A549 (cell line): ENCODE results near the gene INF2. TPM values are rescaled to one million over a fixed set of nuclear protein-coding genes. Genes with fewer than 3 reads are reported as not detected.

Experiments
- ATAC-seq, 2 experiments: fragments of 200-7000 bp in 1 of 2; fragments of >200 bp in 1 of 2; cut with Nextera tagmentation in 1 of 2; cut with Tn5 transposase in 1 of 2; 3 replicates each; pipeline versions ENCODE4 v1.8.0 to v1.9.1; 2018 to 2020; ENCODE audit warnings: mild to moderate bottlenecking in 1 of 2, moderate library complexity in 1 of 2
- CTCF ChIA-PET: fragments of 300-600 bp; sonication (Branson Sonifier 250); formaldehyde crosslinking; extraction: SDS; loops from one replicate; lab custom pipeline; 2021; ENCODE audit warnings: antibody characterized with exemption, inconsistent platforms; lab: Yijun Ruan, JAX
- POLR2A ChIA-PET: fragments of 350-600 bp; formaldehyde crosslinking; extraction: SDS; loops from one replicate; lab custom pipeline; 2021; ENCODE audit warnings: antibody characterized with exemption, inconsistent platforms; lab: Yijun Ruan, JAX
- DNase-seq, 2 experiments: peaks; one replicate each; pipeline versions ENCODE4 v3.0.0 to v3.0.0-alpha.2; 2011 to 2016; ENCODE audit warnings: low read depth in 1 of 2, low spot score in 1 of 2
- FAIRE-seq: peaks from 2 replicates; lab custom pipeline; 2011; peaks lifted over from hg19 to GRCh38; lab: Jason Lieb, UNC
- H3K27ac ChIP-seq, 2 experiments: fragments of >200 bp; sonication (Bioruptor Twin); formaldehyde crosslinking; 3 replicates each; pipeline ENCODE4 v1.5.1; 2016 to 2017
- H3K4me1 ChIP-seq: fragments of >200 bp; sonication (Bioruptor Twin); formaldehyde crosslinking; 3 replicates; pipeline ENCODE4 v1.6.1; 2016
- H3K4me2 ChIP-seq: fragments of >200 bp; sonication (Bioruptor Twin); formaldehyde crosslinking; 3 replicates; pipeline ENCODE4 v1.6.1; 2016
- H3K4me3 ChIP-seq: fragments of >200 bp; sonication (Bioruptor Twin); formaldehyde crosslinking; 3 replicates; pipeline ENCODE4 v1.5.1; 2016
- H3K9me3 ChIP-seq: fragments of >200 bp; sonication (Bioruptor Twin); formaldehyde crosslinking; 3 replicates; pipeline ENCODE4 v1.6.1; 2016
- BHLHE40 ChIP-seq: IDR thresholded peaks from 2 replicates; pipeline ENCODE4 v1.6.1; 2012; ENCODE audit warnings: low read depth, low read length, inconsistent platforms
- EHF ChIP-seq: fragments of 250-450 bp; sonication (Bioruptor Pico); IDR thresholded peaks from 2 replicates; pipeline ENCODE4 v1.5.0; 2020; ENCODE audit warnings: mild to moderate bottlenecking
- EHMT2 ChIP-seq: fragments of 200-600 bp; sonication (generic); IDR thresholded peaks from 2 replicates; pipeline ENCODE4 v1.6.1; 2016; ENCODE audit warnings: antibody characterized with exemption, low read depth, mild to moderate bottlenecking, moderate library complexity
- EP300 ChIP-seq, 2 experiments: fragments of >200 bp; sonication (Bioruptor Twin); formaldehyde crosslinking; IDR thresholded peaks; 2 replicates in 1 of 2; 3 replicates in 1 of 2; pipeline ENCODE4 v1.6.1; 2016 to 2017
- HDAC2 ChIP-seq: fragments of 200-600 bp; sonication (generic); IDR thresholded peaks from 2 replicates; pipeline ENCODE4 v1.6.1; 2016
- HEYL ChIP-seq: fragments of 250-450 bp; sonication (Bioruptor Pico); IDR thresholded peaks from 2 replicates; pipeline ENCODE4 v1.8.0; 2021; ENCODE audit warnings: mild to moderate bottlenecking, moderate library complexity
- HOXA7 ChIP-seq: fragments of 250-450 bp; sonication (Bioruptor Pico); IDR thresholded peaks from 2 replicates; pipeline ENCODE4 v1.5.0; 2020; ENCODE audit warnings: mild to moderate bottlenecking, moderate library complexity
- HOXB5 ChIP-seq: fragments of 250-450 bp; sonication (Bioruptor Pico); IDR thresholded peaks from 2 replicates; pipeline ENCODE4 v1.5.0; 2020; ENCODE audit warnings: mild to moderate bottlenecking, moderate library complexity
- KDM1A ChIP-seq: fragments of 200-600 bp; sonication (generic); IDR thresholded peaks from 2 replicates; pipeline ENCODE4 v1.6.1; 2016; ENCODE audit warnings: low read depth, mild to moderate bottlenecking
- MAZ ChIP-seq: fragments of 150-350 bp; IDR thresholded peaks from 2 replicates; pipeline ENCODE4 v1.6.1; 2014; ENCODE audit warnings: antibody characterized with exemption, low read depth, low read length, borderline replicate concordance
- NFE2L2 ChIP-seq: fragments of 150-350 bp; conservative IDR thresholded peaks from 2 replicates; pipeline ENCODE4 v1.6.1; 2014; ENCODE audit warnings: low read length
- PHF8 ChIP-seq: fragments of 200-600 bp; sonication (generic); IDR thresholded peaks from 2 replicates; pipeline ENCODE4 v1.6.1; 2016; ENCODE audit warnings: low read depth, mild to moderate bottlenecking, antibody characterized with exemption, moderate library complexity, borderline replicate concordance
- RCOR1 ChIP-seq: fragments of 150-350 bp; IDR thresholded peaks from 2 replicates; pipeline ENCODE4 v1.6.1; 2014; ENCODE audit warnings: antibody characterized with exemption, low read length, low read depth
- RFX5 ChIP-seq: fragments of 450-650 bp; IDR thresholded peaks from 2 replicates; pipeline ENCODE4 v1.7.1; 2014; ENCODE audit warnings: antibody characterized with exemption, mild to moderate bottlenecking, moderate library complexity
- ZFP36 ChIP-seq: fragments of 450-650 bp; IDR thresholded peaks from 2 replicates; pipeline ENCODE4 v1.6.1; 2014; ENCODE audit warnings: borderline replicate concordance; ENCODE audit not compliant: partially characterized antibody
- WGBS: methylation state at CpG from one replicate; pipeline ENCODE4 v1.1.6; 2017; ENCODE audit errors: missing lambda C conversion rate; 5-methylcytosine and 5-hydroxymethylcytosine counted together
- polyA plus RNA-seq, 4 experiments: library from polyadenylated mRNA; depleted of rRNA in 3 of 4; stranded (reverse); fragments of >200 nt; fragmentation: RNase III in 1 of 4; extraction: RNeasy Plus Mini Kit Qiagen cat#74134 plus additional on column Dnase treatment in 1 of 4; gene quantifications; 2 replicates in 3 of 4; 3 replicates in 1 of 4; pipeline ENCODE4 v1.2.3, GENCODE V29; 2011 to 2017
- TF ChIP-seq, protein P1 (sequence below): fragments of 200-600 bp; sonication (generic); IDR thresholded peaks from 2 replicates; pipeline ENCODE4 v1.6.1; 2016; ENCODE audit warnings: antibody characterized with exemption, mild to moderate bottlenecking, moderate library complexity
- TF ChIP-seq, protein P2 (sequence below): IDR thresholded peaks from 2 replicates; pipeline ENCODE4 v1.6.1; 2012
- TF ChIP-seq, protein P3 (sequence below): fragments of 250-450 bp; sonication (Bioruptor Pico); IDR thresholded peaks from 2 replicates; pipeline ENCODE4 v1.5.0; 2021; ENCODE audit warnings: mild to moderate bottlenecking, moderate library complexity, borderline replicate concordance
- TF ChIP-seq, protein P4 (sequence below): fragments of >200 bp; sonication (Bioruptor Twin); formaldehyde crosslinking; IDR thresholded peaks from 3 replicates; pipeline ENCODE4 v1.6.1; 2016
- TF ChIP-seq, protein P5 (sequence below): fragments of 450-650 bp; IDR thresholded peaks from 2 replicates; pipeline ENCODE4 v1.6.1; 2014; ENCODE audit warnings: antibody characterized with exemption

Gene INF2
- polyA plus RNA-seq, 2 of the 4 experiments (the other 2 are of a cell fraction): 24.7 to 71.2 TPM

DNA sequence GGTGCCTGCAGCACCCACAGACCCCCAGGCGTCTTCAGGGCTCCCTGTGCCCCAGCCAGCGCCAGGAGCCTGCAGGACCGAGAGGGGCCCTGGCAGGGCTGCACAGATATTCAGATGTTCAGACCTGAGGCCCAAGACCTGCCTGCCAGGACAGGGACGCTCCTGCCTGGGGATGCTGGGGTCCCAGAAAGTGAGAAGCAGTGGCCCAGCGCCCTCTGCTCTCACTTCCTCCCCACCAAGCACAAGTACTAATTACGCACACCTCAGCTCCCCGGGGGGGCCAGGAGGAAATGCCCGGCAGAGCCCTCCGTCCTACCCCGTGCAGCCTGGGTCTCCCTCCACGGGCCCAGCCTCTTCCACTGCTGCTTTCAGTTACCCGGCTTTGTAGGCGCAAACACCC is 28.8 kb upstream of the INF2 start:
- ATAC-seq: no peak
- Histone ChIP-seq H3K4me1 (peaks cover 6% of the 10 kb centered on the region), H3K9me3 (no peaks in the 10 kb centered on the region), H3K4me3 (no peak overlapping the region), H3K4me2 (no peak overlapping the region), H3K27ac (no peak overlapping the region)
- FAIRE-seq: no peak
- TF ChIP-seq, protein P1, sequence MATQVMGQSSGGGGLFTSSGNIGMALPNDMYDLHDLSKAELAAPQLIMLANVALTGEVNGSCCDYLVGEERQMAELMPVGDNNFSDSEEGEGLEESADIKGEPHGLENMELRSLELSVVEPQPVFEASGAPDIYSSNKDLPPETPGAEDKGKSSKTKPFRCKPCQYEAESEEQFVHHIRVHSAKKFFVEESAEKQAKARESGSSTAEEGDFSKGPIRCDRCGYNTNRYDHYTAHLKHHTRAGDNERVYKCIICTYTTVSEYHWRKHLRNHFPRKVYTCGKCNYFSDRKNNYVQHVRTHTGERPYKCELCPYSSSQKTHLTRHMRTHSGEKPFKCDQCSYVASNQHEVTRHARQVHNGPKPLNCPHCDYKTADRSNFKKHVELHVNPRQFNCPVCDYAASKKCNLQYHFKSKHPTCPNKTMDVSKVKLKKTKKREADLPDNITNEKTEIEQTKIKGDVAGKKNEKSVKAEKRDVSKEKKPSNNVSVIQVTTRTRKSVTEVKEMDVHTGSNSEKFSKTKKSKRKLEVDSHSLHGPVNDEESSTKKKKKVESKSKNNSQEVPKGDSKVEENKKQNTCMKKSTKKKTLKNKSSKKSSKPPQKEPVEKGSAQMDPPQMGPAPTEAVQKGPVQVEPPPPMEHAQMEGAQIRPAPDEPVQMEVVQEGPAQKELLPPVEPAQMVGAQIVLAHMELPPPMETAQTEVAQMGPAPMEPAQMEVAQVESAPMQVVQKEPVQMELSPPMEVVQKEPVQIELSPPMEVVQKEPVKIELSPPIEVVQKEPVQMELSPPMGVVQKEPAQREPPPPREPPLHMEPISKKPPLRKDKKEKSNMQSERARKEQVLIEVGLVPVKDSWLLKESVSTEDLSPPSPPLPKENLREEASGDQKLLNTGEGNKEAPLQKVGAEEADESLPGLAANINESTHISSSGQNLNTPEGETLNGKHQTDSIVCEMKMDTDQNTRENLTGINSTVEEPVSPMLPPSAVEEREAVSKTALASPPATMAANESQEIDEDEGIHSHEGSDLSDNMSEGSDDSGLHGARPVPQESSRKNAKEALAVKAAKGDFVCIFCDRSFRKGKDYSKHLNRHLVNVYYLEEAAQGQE: no peak
- TF ChIP-seq, protein P2, sequence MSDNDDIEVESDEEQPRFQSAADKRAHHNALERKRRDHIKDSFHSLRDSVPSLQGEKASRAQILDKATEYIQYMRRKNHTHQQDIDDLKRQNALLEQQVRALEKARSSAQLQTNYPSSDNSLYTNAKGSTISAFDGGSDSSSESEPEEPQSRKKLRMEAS: no peak
- TF ChIP-seq, protein P3, sequence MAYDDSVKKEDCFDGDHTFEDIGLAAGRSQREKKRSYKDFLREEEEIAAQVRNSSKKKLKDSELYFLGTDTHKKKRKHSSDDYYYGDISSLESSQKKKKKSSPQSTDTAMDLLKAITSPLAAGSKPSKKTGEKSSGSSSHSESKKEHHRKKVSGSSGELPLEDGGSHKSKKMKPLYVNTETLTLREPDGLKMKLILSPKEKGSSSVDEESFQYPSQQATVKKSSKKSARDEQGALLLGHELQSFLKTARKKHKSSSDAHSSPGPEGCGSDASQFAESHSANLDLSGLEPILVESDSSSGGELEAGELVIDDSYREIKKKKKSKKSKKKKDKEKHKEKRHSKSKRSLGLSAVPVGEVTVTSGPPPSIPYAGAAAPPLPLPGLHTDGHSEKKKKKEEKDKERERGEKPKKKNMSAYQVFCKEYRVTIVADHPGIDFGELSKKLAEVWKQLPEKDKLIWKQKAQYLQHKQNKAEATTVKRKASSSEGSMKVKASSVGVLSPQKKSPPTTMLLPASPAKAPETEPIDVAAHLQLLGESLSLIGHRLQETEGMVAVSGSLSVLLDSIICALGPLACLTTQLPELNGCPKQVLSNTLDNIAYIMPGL (CRISPR knock-in tag): no peak
- TF ChIP-seq EHMT2 (no peak), HOXB5 (CRISPR knock-in tag) (no peak), EHF (no peak), RFX5 (no peak), ZFP36 (no peak)
- TF ChIP-seq, protein P4, sequence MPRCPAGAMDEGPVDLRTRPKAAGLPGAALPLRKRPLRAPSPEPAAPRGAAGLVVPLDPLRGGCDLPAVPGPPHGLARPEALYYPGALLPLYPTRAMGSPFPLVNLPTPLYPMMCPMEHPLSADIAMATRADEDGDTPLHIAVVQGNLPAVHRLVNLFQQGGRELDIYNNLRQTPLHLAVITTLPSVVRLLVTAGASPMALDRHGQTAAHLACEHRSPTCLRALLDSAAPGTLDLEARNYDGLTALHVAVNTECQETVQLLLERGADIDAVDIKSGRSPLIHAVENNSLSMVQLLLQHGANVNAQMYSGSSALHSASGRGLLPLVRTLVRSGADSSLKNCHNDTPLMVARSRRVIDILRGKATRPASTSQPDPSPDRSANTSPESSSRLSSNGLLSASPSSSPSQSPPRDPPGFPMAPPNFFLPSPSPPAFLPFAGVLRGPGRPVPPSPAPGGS: no peak
- ChIA-PET CTCF (interaction anchor here (0.9 to 9.2 kb wide), 3 partner anchors 9 to 62 kb away, joined by 3 to 110 read pairs (median 4); no protein-coding TSS in a partner anchor), POLR2A (interaction anchor here (0.9 kb wide), 1 partner anchor 21 kb away, joined by 3 read pairs; no protein-coding TSS in a partner anchor)
- no peak for DNase-seq
- WGBS: 79% methylated on average over 13 of the region's 13 CpGs

DNA sequence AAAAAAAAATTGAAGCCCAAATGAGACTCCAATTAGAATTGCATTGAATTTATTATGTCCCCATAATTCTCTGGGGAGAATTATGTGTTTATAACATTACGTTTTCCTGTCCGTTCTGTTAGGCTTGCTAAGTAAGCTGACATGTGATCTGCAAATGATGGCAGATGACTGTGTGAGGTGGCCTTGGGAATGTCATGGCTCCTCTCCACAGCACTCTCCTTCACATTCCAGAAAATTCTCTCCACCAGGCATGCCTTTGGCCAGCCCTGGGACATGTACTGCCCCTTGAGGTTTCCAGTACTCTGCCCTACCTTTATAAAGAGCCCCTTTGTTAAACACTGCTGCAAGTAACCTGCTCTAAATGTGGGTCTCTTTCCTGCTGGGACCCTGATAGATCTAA is 28.3 kb upstream of the INF2 start:
- WGBS: 91% methylated on average over 2 of the region's 2 CpGs
- CTCF ChIA-PET: interaction anchor here (9.2 kb wide), 1 partner anchor 46 kb away, joined by 110 read pairs; no protein-coding TSS in a partner anchor
- POLR2A ChIA-PET: no interaction called here
- no peak for TF ChIP-seq EP300 (IDR thresholded peaks at IDR 0.05)
- no peak for TF ChIP-seq MAZ
- TF ChIP-seq ZFP36: no peak
- TF ChIP-seq NFE2L2: no peak
- TF ChIP-seq HOXA7 (CRISPR knock-in tag): no peak
- no peak for TF ChIP-seq KDM1A
- TF ChIP-seq, protein P4: no peak
- no peak for TF ChIP-seq RCOR1
- TF ChIP-seq BHLHE40: no peak
- TF ChIP-seq PHF8: no peak
- TF ChIP-seq, protein P1: no peak
- no peak for TF ChIP-seq HDAC2
- TF ChIP-seq, protein P5, sequence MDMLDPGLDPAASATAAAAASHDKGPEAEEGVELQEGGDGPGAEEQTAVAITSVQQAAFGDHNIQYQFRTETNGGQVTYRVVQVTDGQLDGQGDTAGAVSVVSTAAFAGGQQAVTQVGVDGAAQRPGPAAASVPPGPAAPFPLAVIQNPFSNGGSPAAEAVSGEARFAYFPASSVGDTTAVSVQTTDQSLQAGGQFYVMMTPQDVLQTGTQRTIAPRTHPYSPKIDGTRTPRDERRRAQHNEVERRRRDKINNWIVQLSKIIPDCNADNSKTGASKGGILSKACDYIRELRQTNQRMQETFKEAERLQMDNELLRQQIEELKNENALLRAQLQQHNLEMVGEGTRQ: no peak
- TF ChIP-seq HEYL (CRISPR knock-in tag): no peak
- TF ChIP-seq, protein P3 (CRISPR knock-in tag): no peak

More for the DNA sequence above, 28.3 kb upstream of the INF2 start:
- peaks cover 11% of the 10 kb centered on the region for H3K4me1 ChIP-seq
- ATAC-seq: no peak
- H3K4me2 ChIP-seq: no peak overlapping the region
- no peaks in the 10 kb centered on the region for H3K9me3 ChIP-seq
- no peak overlapping the region for H3K27ac ChIP-seq
- no peak overlapping the region for H3K4me3 ChIP-seq
- no peak for DNase-seq
- no peak for FAIRE-seq
